AG09309 (cell line): ENCODE measurements around the gene FBXL2.
"Not testable (repeated sequence)": the region's sequence is repeated elsewhere in the genome, so short reads cannot be mapped to it uniquely, and the experiment has no call there.

ENCODE experiments used
- DNase-seq: peaks from one replicate; pipeline ENCODE4 v3.0.0-alpha.2; 2010; ENCODE audit warnings: low read depth
- H3K4me3 ChIP-seq: 2 replicates; pipeline ENCODE4 v1.5.1; 2011; ENCODE audit warnings: mild to moderate bottlenecking, low read depth, low read length, moderate library complexity; ENCODE audit not compliant: control insufficient read depth
- CTCF ChIP-seq: IDR thresholded peaks from 2 replicates; pipeline ENCODE4 v1.5.1; 2011; ENCODE audit warnings: mild to moderate bottlenecking, low read depth, low read length, inconsistent platforms; ENCODE audit not compliant: insufficient read depth, control insufficient read depth; ENCODE audit errors: missing control alignments

FBXL2 gene

GRCh38 chr3:33420966-33421365, 143.7 kb downstream of the FBXL2 start:
- H3K4me3 ChIP-seq: no peak overlapping the region
- DNase-seq: no peak
- TF ChIP-seq CTCF: no peak

- no peak for TF ChIP-seq CTCF
- H3K4me3 ChIP-seq: no peak overlapping the region
- DNase-seq: no peak
Measured at GRCh38 chr3:33424606-33425452, 147.6 kb downstream of the FBXL2 start.

- DNase-seq: no peak
- TF ChIP-seq CTCF: no peak
- no peak overlapping the region for H3K4me3 ChIP-seq
Measured at GRCh38 chr3:33425453-33425852, 148.2 kb downstream of the FBXL2 start.

- no peak for DNase-seq
- no peak for TF ChIP-seq CTCF
Measured at GRCh38 chr3:33426068-33426467, 148.8 kb downstream of the FBXL2 start.

GRCh38 chr3:33426630-33427317, 149.5 kb downstream of the FBXL2 start:
- H3K4me3 ChIP-seq: no peak overlapping the region
- no peak for DNase-seq
- no peak for TF ChIP-seq CTCF

More at GRCh38 chr3:33426068-33426467, 148.8 kb downstream of the FBXL2 start:
- H3K4me3 ChIP-seq: no peak overlapping the region

GRCh38 chr3:33428734-33429133, 151.5 kb downstream of the FBXL2 start:
- no peak for TF ChIP-seq CTCF
- no peak for DNase-seq
- no peak overlapping the region for H3K4me3 ChIP-seq

- not testable (repeated sequence) for DNase-seq, H3K4me3 ChIP-seq
Measured at GRCh38 chr3:33429306-33429705, 152.1 kb downstream of the FBXL2 start.
